ENCODE measurements around the gene APBB2.

- TF ChIP-seq CTCF (IDR thresholded peaks at IDR 0.05) (no peak), POLR2AphosphoS5 (IDR thresholded peaks at IDR 0.05) (no peak)
Measured at GRCh38 chr4:41074215-41074614, 140.1 kb downstream of the APBB2 start.

All from gastroesophageal sphincter (tissue), 3 donors.